ENCODE measurements around the gene OSBPL6. TPM values are rescaled to one million over a fixed set of nuclear protein-coding genes. Genes with fewer than 3 reads are reported as not detected.

OSBPL6 gene
- total RNA-seq, 1 experiment from 2014 or later: 43.1 TPM

GRCh38 chr2:178401994-178402437 lies 207.7 kb downstream of the OSBPL6 start:
- no peak for DNase-seq (ENCODE audit: unreplicated experiment)
- BruUV-seq (replicated peaks): no TSS peak
- Mint-ChIP-seq H3K27ac (ENCODE audit: low read depth, unreplicated experiment) (no peak overlapping the region), H3K4me1 (ENCODE audit: insufficient read depth, unreplicated experiment) (peaks cover 14% of the 10 kb centered on the region), H3K4me3 (ENCODE audit: unreplicated experiment) (no peak overlapping the region), H3K36me3 (ENCODE audit: insufficient read depth, unreplicated experiment) (no peaks in the 10 kb centered on the region), H3K9me3 (ENCODE audit: unreplicated experiment) (no peaks in the 10 kb centered on the region), H3K27me3 (ENCODE audit: insufficient read depth, unreplicated experiment) (no peaks in the 10 kb centered on the region)
- TF ChIP-seq CTCF (IDR thresholded peaks at IDR 0.05; ENCODE audit: unreplicated experiment): no peak
- CTCF ChIA-PET: interaction anchor here (0.6 to 11.0 kb wide), 2 partner anchors 12 to 97 kb away, joined by 3 to 101 read pairs; no protein-coding TSS in a partner anchor
- POLR2A ChIA-PET: interaction anchor here (0.6 to 4.8 kb wide), 4 partner anchors 12 to 103 kb away, joined by 3 to 31 read pairs (median 4); no protein-coding TSS in a partner anchor
- intact Hi-C loops (cut with micrococcal nuclease): no loop called here

GRCh38 chr2:178403671-178404306 lies 209.5 kb downstream of the OSBPL6 start:
- BruUV-seq (replicated peaks): no TSS peak
- H3K27ac Mint-ChIP-seq (ENCODE audit: low read depth, unreplicated experiment): no peak overlapping the region
- H3K9me3 Mint-ChIP-seq (ENCODE audit: unreplicated experiment): no peaks in the 10 kb centered on the region
- ChIA-PET CTCF (interaction anchor here (1.1 to 11.0 kb wide), 5 partner anchors 9 to 272 kb away, joined by 3 to 101 read pairs (median 6); no protein-coding TSS in a partner anchor), POLR2A (interaction anchor here (0.7 to 4.8 kb wide), 3 partner anchors 10 to 212 kb away, joined by 3 to 31 read pairs (median 4); no protein-coding TSS in a partner anchor)
- no peak for TF ChIP-seq CTCF (IDR thresholded peaks at IDR 0.05; ENCODE audit: unreplicated experiment)
- H3K4me3 Mint-ChIP-seq (ENCODE audit: unreplicated experiment): no peak overlapping the region
- no peak for DNase-seq (ENCODE audit: unreplicated experiment)
- H3K36me3 Mint-ChIP-seq (ENCODE audit: insufficient read depth, unreplicated experiment): no peaks in the 10 kb centered on the region
- H3K27me3 Mint-ChIP-seq (ENCODE audit: insufficient read depth, unreplicated experiment): no peaks in the 10 kb centered on the region
- H3K4me1 Mint-ChIP-seq (ENCODE audit: insufficient read depth, unreplicated experiment): peaks cover 9% of the 10 kb centered on the region
- intact Hi-C loops (cut with micrococcal nuclease): no loop called here

DNA sequence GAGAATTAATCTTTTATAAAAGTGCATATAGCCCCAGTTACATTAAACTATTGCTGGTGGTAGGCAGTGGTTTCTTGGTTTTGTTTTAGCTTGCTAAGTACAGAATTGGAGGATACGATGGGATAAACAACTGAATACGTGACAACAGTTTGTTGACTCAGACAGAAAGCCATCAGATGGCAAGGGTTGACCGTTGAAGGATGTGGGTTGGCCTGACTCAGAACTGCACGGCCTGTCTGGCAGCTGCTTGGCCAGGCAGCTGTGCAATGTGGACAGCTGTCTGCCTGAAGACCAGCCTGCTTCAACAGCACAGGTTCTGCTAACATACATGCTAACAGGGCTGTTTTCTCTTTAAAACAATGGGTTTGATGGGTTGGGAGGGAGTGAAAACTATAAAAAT lies 210.1 kb downstream of the OSBPL6 start:
- BruUV-seq (replicated peaks): TSS peak; percentile 29
- no peak for TF ChIP-seq CTCF (IDR thresholded peaks at IDR 0.05; ENCODE audit: unreplicated experiment)
- no peak overlapping the region for H3K27ac Mint-ChIP-seq (ENCODE audit: low read depth, unreplicated experiment)

GRCh38 chr2:178409261-178409660 lies 214.9 kb downstream of the OSBPL6 start:
- Mint-ChIP-seq H3K4me3 (ENCODE audit: unreplicated experiment) (no peak overlapping the region), H3K9me3 (ENCODE audit: unreplicated experiment) (no peaks in the 10 kb centered on the region), H3K27ac (ENCODE audit: low read depth, unreplicated experiment) (no peak overlapping the region), H3K36me3 (ENCODE audit: insufficient read depth, unreplicated experiment) (no peaks in the 10 kb centered on the region), H3K4me1 (ENCODE audit: insufficient read depth, unreplicated experiment) (peaks cover 4% of the 10 kb centered on the region), H3K27me3 (ENCODE audit: insufficient read depth, unreplicated experiment) (no peaks in the 10 kb centered on the region)
- no peak for TF ChIP-seq CTCF (IDR thresholded peaks at IDR 0.05; ENCODE audit: unreplicated experiment)
- CTCF ChIA-PET: no interaction called here
- POLR2A ChIA-PET: interaction anchor here (1.0 kb wide), 1 partner anchor 297 kb away, joined by 7 read pairs; the partner anchor contains the start of gene RBM45
- intact Hi-C loops (cut with micrococcal nuclease): no loop called here
- DNase-seq (ENCODE audit: unreplicated experiment): no peak
- no TSS peak for BruUV-seq (replicated peaks)

More for the DNA sequence above, 210.1 kb downstream of the OSBPL6 start:
- Mint-ChIP-seq H3K9me3 (ENCODE audit: unreplicated experiment) (no peaks in the 10 kb centered on the region), H3K36me3 (ENCODE audit: insufficient read depth, unreplicated experiment) (no peaks in the 10 kb centered on the region), H3K4me1 (ENCODE audit: insufficient read depth, unreplicated experiment) (peaks cover 9% of the 10 kb centered on the region), H3K27me3 (ENCODE audit: insufficient read depth, unreplicated experiment) (no peaks in the 10 kb centered on the region), H3K4me3 (ENCODE audit: unreplicated experiment) (no peak overlapping the region)
- ChIA-PET CTCF (interaction anchor here (0.6 to 11.0 kb wide), 5 partner anchors 9 to 272 kb away, joined by 3 to 101 read pairs (median 6); no protein-coding TSS in a partner anchor), POLR2A (interaction anchor here (4.8 kb wide), 1 partner anchor 9 kb away, joined by 31 read pairs; no protein-coding TSS in a partner anchor)
- intact Hi-C loops (cut with micrococcal nuclease): no loop called here
- DNase-seq (ENCODE audit: unreplicated experiment): peak; percentile 53

Data from MCF 10A (cell line).